SK-N-SH treated with all-trans-retinoic acid at 6 μM for 48 hours (cell line): ENCODE measurements around the gene HSD3B1.
"Not testable (repeated sequence)": the region's sequence is repeated elsewhere in the genome, so short reads cannot be mapped to it uniquely, and the experiment has no call there.

Experiments
- ARNTL ChIP-seq: fragments of 450-650 bp; formaldehyde crosslinking; IDR thresholded peaks from 2 replicates; pipeline ENCODE4 v1.5.0; 2020; ENCODE audit warnings: low read depth, mild to moderate bottlenecking, moderate library complexity, borderline replicate concordance
- CSDC2 ChIP-seq: fragments of 250-450 bp; sonication (Bioruptor Pico); IDR thresholded peaks from 2 replicates; pipeline ENCODE4 v1.5.0; 2020; ENCODE audit warnings: mild to moderate bottlenecking, moderate library complexity
- GLIS3 ChIP-seq: fragments of 250-450 bp; sonication (Bioruptor Pico); IDR thresholded peaks from 2 replicates; pipeline ENCODE4 v1.5.0; 2020; ENCODE audit warnings: mild to moderate bottlenecking, moderate library complexity
- PATZ1 ChIP-seq: fragments of 250-450 bp; sonication (Bioruptor Pico); IDR thresholded peaks from 2 replicates; pipeline ENCODE4 v1.8.0; 2020; ENCODE audit warnings: mild to moderate bottlenecking, moderate library complexity, borderline replicate concordance
- PPARA ChIP-seq: fragments of 250-450 bp; sonication (Bioruptor Pico); IDR thresholded peaks from 2 replicates; pipeline ENCODE4 v1.5.0; 2020; ENCODE audit warnings: mild to moderate bottlenecking, borderline replicate concordance
- RARB ChIP-seq: fragments of 250-450 bp; sonication (Bioruptor Pico); IDR thresholded peaks from 2 replicates; pipeline ENCODE4 v1.8.0; 2021; ENCODE audit warnings: mild to moderate bottlenecking, moderate library complexity
- TCF4 ChIP-seq: fragments of 250-450 bp; sonication (Bioruptor Pico); IDR thresholded peaks from 2 replicates; pipeline ENCODE4 v1.8.0; 2021; ENCODE audit warnings: mild to moderate bottlenecking, moderate library complexity, borderline replicate concordance
- ZFP30 ChIP-seq: fragments of 450-650 bp; formaldehyde crosslinking; IDR thresholded peaks from 2 replicates; pipeline ENCODE4 v1.5.0; 2022; ENCODE audit warnings: mild to moderate bottlenecking, moderate library complexity
- ZNF8 ChIP-seq: fragments of 450-650 bp; formaldehyde crosslinking; IDR thresholded peaks from 2 replicates; pipeline ENCODE4 v1.5.0; 2020; ENCODE audit warnings: mild to moderate bottlenecking, moderate library complexity
- TF ChIP-seq, protein P1 (sequence below): fragments of 250-450 bp; sonication (Bioruptor Pico); IDR thresholded peaks from 2 replicates; pipeline ENCODE4 v1.8.0; 2021; ENCODE audit warnings: low read depth, mild to moderate bottlenecking, moderate library complexity, borderline replicate concordance
- TF ChIP-seq, protein P2 (sequence below): fragments of 250-450 bp; sonication (Bioruptor Pico); IDR thresholded peaks from 2 replicates; pipeline ENCODE4 v1.5.1; 2020; ENCODE audit warnings: low read depth, mild to moderate bottlenecking, moderate library complexity

DNA sequence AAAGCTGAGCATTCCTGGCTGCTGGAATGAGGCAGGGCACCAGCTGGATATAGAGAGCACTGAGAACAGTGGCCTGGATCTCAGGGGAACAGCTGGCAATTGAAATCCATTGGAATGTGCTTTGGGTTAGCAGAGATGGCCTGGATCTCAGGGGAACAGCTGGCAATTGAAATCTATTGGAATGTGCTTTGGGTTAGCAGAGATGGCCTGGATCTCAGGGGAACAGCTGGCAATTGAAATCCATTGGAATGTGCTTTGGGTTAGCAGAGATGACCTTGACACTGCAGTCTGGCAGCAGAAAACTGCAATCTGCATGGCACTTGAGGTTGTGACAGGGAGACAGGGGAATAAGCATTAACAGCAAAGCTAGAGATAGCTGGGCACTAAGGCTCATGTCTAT is 10.7 kb downstream of the HSD3B1 start:
- TF ChIP-seq ZNF8 (CRISPR knock-in tag); RARB; PATZ1 (CRISPR knock-in tag); GLIS3 (CRISPR knock-in tag); PPARA (CRISPR knock-in tag); ZFP30 (CRISPR knock-in tag); ARNTL (CRISPR knock-in tag); TCF4 (CRISPR knock-in tag); CSDC2: not testable (repeated sequence)
- TF ChIP-seq, protein P1, sequence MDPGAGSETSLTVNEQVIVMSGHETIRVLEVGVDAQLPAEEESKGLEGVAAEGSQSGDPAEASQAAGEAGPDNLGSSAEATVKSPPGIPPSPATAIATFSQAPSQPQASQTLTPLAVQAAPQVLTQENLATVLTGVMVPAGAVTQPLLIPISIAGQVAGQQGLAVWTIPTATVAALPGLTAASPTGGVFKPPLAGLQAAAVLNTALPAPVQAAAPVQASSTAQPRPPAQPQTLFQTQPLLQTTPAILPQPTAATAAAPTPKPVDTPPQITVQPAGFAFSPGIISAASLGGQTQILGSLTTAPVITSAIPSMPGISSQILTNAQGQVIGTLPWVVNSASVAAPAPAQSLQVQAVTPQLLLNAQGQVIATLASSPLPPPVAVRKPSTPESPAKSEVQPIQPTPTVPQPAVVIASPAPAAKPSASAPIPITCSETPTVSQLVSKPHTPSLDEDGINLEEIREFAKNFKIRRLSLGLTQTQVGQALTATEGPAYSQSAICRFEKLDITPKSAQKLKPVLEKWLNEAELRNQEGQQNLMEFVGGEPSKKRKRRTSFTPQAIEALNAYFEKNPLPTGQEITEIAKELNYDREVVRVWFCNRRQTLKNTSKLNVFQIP (CRISPR knock-in tag), result not testable (repeated sequence)
- TF ChIP-seq, protein P2, sequence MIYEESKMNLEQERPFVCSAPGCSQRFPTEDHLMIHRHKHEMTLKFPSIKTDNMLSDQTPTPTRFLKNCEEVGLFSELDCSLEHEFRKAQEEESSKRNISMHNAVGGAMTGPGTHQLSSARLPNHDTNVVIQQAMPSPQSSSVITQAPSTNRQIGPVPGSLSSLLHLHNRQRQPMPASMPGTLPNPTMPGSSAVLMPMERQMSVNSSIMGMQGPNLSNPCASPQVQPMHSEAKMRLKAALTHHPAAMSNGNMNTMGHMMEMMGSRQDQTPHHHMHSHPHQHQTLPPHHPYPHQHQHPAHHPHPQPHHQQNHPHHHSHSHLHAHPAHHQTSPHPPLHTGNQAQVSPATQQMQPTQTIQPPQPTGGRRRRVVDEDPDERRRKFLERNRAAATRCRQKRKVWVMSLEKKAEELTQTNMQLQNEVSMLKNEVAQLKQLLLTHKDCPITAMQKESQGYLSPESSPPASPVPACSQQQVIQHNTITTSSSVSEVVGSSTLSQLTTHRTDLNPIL (CRISPR knock-in tag), result not testable (repeated sequence)
